Stimulated activated CD4-positive, alpha-beta T cell treated with anti-CD3 and anti-CD28 coated beads, TNF-alpha, amount 100 ng/mL, for 4 hours (primary cell): ENCODE measurements around the gene ELANE.
"Not testable (repeated sequence)": the region's sequence is repeated elsewhere in the genome, so short reads cannot be mapped to it uniquely, and the experiment has no call there.

ENCODE experiments used
- DNase-seq, 3 experiments: peaks; one replicate each; pipeline ENCODE4 v3.0.0-alpha.2; 2020; ENCODE audit warnings: low read depth in 3 of 3

ELANE gene

DNA sequence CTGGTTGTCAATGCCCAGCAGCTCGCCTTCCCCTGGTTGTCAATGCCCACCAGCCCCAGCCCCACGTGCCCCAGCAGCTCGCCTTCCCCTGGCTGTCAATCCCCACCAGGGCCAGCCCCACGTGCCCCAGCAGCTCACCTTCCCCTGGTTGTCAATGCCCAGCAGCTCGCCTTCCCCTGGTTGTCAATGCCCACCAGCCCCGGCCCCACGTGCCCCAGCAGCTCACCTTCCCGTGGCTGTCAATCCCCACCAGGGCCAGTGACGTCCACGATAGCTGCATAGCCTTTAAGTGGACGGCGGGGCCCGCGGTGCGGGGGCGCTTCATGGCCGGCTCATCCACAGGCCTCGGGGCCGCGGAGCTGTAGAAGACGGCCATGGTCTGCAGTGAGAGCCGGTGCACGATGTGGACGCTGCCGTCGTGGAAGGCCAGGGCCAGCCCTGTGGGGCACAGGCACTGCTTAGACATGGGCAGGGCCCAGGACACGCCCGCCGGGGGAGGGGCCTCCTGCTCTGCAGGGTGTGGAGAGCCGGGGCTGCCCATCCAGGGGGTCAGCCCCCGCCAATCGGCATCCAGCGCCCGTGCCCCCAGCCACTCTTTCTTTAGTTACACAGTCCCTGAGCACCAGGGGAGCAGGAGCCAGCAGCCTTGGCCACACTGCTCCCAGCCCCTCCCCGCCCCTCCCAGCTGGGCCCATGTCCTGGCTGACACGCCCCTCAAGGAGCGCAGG lies 27.8 kb downstream of the ELANE start:
- no peak for DNase-seq

DNA sequence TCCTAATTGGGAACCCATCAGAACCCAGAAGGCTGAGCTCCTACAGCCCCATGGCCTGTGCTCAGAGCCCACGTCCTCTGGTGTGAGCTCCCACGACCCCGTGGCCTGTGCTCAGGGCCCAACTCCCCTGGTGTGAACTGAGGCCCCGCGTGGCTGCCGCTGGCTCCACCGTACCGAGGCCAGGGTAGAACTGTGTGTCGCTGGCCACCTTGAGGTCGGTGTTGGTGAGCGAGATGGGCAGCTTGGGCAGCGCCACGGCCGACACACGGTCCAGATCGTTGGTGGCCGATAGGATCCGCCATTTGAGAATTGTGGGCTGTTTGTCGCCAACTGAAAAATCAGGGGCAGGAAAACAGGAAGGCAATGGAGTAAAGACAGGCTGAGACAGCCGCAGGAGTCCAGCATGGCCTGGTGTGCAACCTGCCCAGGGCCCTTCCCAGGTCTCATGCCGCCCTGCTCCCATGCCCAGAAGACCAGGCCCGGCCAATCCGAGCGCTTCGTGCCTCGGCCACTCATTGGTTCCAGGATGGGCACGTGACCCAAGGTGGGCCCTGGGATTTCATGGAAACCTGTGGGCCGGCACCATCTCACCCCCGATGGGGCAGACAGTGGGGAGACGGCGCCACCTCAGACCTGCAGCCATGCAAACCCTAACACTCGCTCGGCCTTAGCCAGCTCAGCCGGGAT lies 29.4 kb downstream of the ELANE start:
- no peak for DNase-seq

DNA sequence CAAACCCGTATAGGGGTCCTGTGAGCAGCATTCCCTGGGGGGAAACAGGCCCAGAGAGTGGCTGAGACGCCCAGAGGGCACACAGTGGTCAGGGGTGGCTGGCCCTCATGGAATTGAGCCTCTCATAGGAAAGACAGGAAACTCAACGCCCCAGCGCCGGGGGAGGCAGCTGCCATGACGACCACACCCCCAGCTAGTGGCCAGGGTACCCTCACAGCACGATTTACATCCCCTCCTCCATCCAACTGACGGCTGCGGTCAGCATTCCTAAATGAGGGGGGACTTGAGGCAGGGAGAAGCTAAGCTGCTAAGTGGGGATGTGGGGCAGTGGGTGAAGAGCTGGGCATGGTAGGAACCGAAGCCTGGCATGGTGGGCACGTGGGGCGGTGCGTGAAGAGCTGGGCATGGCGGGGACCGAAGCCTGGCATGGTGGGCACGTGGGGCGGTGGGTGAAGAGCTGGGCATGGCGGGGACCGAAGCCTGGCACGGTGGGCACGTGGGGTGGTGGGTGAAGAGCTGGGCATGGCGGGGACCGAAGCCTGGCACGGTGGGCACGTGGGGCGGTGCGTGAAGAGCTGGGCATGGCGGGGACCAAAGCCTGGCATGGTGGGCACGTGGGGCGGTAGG lies 30.9 kb downstream of the ELANE start:
- DNase-seq: no peak

DNA sequence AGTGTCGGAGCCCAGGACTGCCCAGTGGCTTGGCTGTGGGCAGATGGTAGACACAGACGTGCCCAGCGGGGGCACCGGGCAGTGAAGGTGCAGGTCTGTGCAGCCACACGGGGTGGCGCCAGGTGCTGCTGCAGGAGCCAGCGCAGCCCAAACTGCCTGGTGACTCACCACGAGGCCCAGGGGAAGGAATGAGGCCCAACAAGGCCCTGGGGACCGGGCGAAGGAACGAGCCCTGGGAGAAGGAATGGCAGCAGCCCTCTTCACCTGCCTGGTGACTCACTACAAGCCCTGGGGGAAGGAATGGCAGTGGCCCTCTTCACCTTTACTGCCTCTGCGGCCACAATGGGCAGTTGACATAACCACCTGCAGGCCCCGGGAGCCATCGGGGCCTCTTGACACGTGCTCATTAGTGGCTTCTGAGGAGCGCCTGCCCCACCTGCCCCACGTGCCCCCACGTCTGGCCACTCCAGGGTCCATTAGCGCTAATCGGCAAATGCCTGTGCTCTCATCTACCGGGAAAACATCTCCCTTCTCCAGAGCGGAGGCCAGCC lies 31.6 kb downstream of the ELANE start:
- no peak for DNase-seq

DNA sequence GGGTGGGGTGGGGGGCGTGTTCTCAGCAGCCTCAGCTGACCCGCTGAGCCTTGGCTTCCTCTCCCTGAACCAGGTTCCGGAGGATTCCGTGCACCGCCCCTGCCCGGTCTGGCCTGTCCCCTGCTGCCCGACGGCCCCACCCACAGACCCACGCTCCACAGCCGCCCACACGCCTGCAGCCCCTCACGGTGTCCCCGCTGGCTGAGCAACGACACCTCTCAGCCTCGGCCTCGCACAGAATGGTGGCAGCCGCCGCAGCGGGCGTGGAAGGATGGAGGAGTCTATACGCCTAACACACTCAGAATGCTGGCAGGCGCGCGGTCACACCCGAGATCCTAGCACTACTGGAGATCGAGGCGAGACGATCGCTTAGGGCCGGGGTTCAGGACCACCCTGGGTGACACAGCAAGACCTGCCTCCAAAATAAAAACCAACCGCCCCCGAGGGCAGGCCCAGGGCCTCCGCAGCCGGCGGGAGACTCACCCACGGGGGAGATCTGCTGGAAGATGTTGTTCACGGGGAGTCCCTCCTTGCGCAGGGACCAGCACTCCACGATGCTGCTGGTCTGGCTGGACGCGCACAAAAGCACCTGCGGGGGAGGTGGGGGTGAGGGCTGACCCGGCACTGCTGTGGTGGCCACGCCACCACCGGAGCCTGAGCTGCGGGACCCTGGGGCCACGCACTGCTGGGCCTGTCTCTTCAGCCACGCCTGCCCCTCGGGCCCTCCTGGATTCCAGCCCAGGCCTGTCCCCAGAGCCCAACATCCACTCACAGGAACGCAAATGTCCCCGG lies 32.5 kb downstream of the ELANE start:
- no peak for DNase-seq

DNA sequence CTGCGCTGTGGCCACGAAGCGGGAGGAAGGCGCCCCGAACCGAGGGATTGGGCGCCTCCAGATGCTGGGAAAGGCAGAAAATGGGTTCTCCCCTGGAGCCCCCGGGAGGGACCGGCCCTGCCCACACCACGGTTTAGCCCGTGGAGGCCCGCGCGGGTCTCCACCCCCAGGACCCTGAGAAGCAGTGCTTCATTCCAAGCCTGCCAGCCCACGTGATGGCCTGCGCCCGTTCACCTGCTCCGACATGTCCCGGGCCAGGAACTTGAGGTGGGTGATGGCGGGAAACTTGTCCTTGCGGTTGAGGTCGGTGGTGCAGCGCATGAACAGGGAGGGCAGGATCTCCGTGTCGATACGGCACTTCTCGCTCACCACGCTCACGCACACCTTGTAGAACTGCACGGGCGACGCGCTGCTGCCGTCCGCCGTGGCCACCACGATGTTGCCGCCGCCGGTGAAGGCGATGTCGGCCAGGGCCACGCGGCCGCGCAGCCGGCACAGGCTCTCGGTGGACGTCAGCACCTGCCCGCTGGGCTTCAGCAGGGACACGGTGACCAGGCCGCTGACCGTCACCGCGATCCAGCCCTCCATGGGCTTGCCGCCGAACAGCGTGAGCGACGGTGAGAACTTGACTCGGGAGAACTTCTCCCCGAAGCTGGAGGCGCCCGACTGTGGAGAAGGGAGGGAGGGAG lies 33.6 kb downstream of the ELANE start:
- no peak for DNase-seq

DNA sequence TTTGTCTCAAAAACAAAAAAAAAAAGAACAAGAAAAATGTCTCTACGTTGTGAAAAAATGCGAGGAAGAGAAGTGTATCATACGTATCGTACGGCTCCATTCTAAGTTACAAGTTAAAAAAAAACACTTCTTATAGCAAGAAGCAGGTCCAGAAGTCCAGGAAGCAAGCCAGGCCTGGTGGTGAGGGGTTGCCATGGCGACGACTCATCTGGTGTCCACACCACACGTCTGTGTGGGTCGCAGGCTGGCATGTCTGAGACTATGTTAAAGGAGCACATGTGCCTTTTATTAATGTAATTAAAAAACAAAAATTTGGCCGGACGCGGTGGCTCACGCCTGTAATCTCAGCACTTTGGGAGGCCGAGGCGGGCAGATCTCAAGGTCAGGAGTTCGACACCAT lies 35.0 kb downstream of the ELANE start:
- no peak for DNase-seq

DNA sequence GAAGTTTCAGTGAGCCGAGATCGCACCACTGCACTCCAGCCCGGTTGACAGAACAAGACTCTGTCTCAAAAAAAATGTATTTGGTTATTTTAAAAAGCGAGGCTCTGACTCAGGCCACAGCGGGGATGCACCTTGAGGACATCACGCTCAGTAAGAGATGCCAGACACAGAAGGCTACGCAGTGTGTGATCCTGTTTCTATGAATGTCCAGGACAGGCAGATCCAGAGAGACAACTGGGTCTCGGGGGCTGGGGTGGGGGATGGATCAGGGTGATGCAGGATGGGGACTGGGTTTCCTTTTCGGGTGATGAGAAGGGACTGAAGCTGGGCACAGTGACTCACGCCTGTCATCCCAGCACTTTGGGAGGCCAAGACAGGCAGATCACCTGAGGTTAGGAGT lies 35.5 kb downstream of the ELANE start:
- no peak for DNase-seq

DNA sequence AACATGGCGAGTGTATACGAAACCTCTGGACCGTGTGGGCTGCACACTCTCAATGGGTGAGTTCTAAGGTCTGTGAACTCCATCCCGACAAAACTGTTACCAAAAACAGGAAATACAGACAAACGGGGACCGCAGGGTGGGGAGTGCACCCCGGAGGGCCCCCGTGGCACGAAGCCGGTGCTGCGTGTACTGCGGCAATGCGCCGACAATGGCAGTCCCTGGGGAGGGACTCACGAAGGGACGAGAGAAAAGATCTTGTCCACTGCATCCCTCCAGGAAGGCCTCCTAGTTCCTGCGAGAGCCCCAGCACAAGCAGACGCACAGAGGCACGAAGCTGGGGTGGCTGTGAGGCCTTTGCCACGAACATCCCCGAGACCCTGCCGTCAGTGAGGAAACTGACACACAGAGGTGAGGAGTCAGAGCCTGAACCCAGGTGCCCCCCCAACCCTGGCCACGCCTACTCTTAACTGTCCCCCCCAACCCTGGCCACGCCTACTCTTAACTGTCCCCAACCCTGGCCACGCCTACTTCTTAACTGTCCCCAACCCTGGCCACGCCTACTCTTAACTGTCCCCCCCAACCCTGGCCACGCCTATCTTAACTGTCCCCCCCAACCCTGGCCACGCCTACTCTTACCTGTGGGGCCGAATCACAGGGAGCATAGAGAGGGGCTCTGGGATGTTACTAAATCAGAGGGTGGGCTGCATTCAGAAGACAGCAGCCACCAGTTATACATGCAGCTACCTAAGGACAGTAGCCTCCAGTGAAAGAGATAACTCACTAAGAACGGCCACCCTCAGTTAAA lies 36.7 kb downstream of the ELANE start:
- DNase-seq: no peak

DNA sequence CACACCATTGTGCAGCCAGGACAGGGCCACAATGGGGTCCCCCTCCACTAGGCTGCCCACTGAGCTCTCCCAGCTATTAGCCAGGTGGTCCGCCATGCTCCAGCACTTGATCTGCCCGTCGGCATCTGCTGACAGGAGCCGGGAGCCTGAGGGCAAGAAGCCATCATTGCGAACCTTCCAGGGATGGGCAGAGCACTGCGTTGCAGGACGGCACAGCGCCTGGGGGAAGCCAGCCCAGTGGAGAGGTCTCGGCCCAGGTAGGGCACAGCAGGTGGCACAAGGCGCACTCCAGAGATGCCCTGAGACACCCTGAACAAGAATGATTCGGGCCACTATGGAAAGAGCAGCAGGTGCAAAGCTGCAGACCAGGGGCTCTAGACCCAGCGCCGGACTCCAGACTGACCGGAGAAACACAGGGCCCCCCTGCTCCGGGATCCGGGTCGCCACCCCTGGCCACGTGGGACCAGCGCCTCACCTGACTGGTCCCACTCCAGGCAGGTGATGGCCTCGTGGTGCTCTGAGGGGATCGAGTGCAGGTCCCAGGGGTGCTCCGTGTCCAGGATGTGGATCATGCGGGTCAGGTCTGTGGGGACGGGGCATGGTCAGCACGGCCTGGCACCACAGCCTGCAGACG lies 37.7 kb downstream of the ELANE start:
- no peak for DNase-seq

DNA sequence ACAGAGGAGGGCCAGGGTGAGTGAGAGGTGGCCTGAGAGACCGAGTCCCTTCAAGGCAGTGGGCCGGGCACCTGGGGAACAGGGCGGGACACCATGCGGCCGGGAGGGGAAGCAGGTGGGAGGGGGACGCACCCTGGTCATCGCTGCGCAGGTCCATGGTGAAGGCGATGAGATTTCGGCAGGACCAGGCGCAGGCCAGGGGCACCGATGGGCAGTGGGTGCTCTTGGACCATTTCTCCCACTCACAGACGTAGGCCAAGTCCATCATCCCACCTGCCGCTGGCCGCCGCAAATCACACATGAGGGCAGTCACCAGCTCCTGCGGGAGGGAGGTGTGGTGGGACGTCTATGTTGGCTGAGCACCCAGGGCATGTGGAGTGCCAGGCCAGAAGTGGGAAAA lies 38.7 kb downstream of the ELANE start:
- no peak for DNase-seq

DNA sequence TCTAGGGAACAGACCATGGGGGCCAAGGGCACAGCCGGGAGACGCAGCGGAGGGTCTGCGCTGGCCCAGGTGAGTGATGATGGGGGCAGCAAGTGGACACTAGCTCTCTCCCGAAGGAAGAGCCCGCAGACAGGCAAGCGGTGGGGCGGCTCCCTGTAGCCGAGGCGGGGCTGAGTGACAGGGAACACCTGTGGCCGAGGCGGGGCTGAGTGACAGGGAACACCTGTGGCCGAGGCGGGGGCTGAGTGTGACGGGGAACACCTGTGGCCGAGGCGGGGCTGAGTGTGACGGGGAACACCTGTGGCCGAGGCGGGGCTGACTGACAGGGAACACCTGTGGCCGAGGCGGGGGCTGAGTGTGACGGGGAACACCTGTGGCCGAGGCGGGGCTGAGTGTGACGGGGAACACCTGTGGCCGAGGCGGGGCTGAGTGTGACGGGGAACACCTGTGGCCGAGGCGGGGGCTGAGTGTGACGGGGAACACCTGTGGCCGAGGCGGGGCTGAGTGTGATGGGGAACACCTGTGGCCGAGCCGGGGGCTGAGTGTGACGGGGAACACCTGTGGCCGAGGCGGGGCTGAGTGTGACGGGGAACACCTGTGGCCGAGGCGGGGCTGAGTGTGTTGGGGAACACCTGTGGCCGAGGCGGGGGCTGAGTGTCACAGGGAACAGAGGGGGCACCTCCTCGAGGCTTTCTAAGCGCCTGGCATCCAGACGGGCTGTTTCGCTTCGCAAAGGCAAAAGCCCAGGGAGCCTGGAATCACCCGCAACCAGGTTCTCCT lies 39.5 kb downstream of the ELANE start:
- not testable (repeated sequence) for DNase-seq

DNA sequence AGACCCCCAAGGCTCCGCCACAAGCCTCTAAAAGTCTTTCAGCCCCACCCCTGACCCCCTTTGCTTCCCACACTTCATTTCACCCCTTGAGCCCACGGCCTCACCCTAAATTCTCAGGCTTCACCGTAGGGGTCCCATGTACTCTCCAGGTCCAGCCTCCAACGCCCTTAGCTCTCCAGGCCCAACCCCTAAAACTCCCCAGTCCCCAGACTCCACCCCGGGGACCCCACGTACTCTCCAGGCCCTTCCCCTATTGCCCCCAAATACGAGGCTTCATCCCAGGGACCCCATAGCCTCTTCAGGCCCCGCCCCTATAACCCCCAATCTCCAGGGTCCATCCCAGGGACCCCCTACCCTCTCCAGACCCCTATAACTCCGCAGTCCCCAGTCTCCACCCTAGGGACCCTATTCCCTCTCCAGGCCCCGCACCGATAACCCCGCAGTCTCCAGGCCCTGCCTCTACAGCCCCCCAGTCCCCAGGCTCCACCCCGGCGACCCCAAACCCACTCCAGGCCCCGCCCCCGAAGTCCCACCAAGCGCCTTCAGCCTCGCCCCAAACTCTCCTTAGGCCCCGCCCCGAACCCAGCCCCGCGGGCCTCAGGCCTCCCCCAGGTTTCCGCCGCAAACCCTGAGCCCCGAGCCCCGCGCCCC lies 40.3 kb downstream of the ELANE start:
- no peak for DNase-seq

DNA sequence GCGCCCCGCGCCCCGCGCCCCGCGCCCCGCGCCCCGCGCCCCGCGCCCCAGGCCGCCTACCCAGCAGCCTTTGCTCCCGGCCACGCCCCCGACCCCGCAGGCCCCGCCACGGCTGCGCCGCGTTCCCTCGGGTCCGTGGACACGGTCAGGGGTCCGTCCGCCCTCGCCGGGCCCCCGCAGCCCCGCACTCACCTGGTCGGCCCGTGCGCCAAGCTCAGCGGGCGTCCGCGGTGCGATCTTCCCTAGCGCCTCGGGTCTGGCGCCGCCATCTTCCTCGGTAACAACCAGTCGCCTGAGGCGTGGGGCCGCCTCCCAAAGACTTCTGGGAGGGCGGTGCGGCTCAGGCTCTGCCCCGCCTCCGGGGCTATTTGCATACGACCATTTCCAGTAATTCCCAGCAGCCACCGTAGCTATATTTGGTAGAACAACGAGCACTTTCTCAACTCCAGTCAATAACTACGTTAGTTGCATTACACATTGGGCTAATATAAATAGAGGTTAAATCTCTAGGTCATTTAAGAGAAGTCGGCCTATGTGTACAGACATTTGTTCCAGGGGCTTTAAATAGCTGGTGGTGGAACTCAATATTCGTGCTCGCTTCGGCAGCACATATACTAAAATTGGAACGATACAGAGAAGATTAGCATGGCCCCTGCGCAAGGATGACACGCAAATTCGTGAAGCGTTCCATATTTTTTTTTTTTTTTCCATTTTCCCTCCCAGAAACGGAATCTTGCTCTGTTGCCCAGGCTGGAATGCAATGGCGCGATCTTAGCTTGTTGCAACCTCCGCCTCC lies 41.0 kb downstream of the ELANE start, which contains the start of the genes MED16 and RNU6-9:
MED16 (minus strand) TSS at position 294 of the 796 bp plus-strand sequence. CDS start 2,056 bp downstream, outside the sequence.
RNU6-9 (plus strand) TSS at position 591 of the 796 bp plus-strand sequence.
- DNase-seq: peak; percentile 78 to 85 (median 78)

DNA sequence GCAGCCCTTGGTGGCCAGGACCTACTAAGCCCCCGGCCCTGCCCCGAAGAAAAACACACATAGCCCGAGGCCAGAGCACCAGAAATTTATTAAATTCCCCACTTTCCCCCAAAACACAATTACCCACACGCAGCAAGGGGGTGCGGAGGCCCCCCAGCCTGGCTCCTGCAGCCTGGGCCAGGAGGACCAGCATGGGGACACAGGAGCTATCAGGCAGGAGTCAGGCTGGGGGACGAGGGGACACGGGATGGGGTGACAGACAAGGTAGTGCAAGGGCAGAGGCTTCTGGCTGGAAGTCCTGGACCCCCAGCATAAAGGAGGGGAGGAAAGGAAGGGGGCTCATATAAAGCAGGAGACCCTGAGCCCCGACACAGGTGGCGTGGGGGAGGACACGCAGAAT lies 44.3 kb downstream of the ELANE start:
- no peak for DNase-seq

DNA sequence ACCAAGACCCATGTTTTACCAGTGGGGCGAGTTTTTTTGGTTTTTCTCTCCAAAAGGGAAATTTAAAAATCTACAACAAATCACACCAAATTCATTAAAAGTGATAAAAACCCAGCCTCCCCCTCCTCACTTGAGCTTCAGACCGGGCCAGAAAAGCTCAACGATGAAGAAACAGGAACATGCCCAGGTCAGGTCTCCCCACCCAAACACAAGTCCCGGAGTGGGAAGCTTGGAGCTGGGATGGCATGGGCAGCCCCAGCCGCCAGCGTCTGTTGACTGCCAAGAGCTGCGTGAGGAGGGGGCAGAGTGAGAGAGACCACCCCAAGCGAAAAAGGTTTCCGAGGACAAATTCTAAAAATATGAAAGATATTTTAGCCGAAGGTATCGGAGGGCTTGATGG lies 44.9 kb downstream of the ELANE start:
- no peak for DNase-seq

DNA sequence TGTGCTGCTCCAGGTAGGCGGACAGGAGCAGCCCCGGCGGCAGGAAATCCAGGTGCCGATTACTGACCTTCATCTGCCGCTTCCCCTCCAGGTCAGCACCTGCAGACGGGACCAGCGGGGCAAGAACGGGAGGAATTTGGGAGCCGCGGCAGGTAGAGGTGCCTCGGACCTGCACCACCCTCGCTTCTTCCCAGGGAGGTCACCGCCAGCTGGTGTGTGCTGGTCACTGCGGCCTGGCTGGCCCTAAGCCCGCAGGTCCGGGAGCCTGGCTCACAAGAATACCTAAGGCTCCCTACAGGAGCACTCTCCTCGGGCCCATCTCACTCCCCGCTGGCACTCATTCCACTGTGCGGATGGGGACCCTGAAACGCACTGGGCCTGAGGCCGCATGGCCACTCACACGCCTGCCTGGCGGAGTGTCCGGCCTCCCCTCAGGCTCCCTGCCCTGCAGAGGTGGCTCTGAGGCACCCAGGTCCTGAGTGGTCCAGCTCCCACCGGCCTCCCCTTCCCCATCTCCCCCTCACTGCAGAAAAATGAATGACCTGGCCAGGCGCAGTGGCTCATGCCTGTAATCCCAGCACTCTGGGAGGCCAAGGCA lies 45.4 kb downstream of the ELANE start:
- DNase-seq: no peak
